ENCODE measurements around the gene SLC66A3. TPM values are rescaled to one million over a fixed set of nuclear protein-coding genes. Genes with fewer than 3 reads are reported as not detected.

SLC66A3 gene
- total RNA-seq, 2 donors from 2014 or later: 7.7 to 13.2 TPM

DNA sequence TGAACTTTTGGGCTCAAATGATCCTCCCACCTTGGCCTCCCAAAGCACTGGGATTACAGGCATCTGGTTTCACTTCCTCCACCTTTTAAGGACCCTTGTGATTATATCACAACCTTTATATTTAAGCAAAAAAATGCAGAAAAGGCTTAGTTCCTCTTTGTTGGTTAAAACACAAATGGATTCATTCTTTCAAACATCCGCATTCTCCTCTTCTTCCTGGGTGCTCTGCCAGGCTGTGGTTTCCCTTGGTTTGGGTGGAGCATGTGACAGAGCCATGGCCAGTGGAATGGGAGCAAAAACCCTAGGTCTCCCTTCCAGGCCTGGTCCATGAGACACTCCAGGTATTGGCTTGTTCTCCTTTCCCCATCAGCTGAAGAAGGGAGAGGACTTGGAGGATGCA, 9.9 kb upstream of the SLC66A3 start:
- no peak for DNase-seq
- H3K9ac ChIP-seq (ENCODE audit: low read depth in 2 of 2, low read length in 2 of 2): no peak overlapping the region
- H3K27me3 ChIP-seq: no peaks in the 10 kb centered on the region
- no peak overlapping the region for H3K27ac ChIP-seq
- intact Hi-C loops (cut with DNase I): no loop called here
- no peaks in the 10 kb centered on the region for H3K36me3 ChIP-seq
- no peaks in the 10 kb centered on the region for H3K4me1 ChIP-seq
- no peaks in the 10 kb centered on the region for H3K9me3 ChIP-seq
- TF ChIP-seq, protein P1, sequence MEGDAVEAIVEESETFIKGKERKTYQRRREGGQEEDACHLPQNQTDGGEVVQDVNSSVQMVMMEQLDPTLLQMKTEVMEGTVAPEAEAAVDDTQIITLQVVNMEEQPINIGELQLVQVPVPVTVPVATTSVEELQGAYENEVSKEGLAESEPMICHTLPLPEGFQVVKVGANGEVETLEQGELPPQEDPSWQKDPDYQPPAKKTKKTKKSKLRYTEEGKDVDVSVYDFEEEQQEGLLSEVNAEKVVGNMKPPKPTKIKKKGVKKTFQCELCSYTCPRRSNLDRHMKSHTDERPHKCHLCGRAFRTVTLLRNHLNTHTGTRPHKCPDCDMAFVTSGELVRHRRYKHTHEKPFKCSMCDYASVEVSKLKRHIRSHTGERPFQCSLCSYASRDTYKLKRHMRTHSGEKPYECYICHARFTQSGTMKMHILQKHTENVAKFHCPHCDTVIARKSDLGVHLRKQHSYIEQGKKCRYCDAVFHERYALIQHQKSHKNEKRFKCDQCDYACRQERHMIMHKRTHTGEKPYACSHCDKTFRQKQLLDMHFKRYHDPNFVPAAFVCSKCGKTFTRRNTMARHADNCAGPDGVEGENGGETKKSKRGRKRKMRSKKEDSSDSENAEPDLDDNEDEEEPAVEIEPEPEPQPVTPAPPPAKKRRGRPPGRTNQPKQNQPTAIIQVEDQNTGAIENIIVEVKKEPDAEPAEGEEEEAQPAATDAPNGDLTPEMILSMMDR (IDR thresholded peaks at IDR 0.05): no peak
- no peak overlapping the region for H3K4me3 ChIP-seq

DNA sequence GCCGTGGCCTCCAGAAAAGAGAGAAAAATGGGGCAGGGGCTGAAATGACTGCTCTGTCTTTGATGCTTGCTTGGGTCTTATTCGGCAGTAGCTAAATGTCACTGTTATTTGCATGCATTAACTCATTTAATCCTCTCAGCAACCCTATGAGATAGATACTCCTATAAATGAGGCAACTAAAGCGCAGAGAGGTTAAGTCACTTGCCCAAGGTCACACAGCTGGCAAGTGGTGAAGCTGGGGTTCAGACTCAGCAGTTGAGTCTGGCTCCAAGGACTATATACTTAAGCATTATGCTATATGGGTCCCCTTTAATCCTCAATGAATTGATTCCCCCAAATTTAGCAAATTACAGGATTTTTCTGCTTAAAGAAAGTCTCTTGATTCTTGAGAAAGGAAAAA, 9.2 kb upstream of the SLC66A3 start:
- Histone ChIP-seq H3K27me3 (no peaks in the 10 kb centered on the region), H3K9me3 (no peaks in the 10 kb centered on the region), H3K4me1 (no peaks in the 10 kb centered on the region), H3K9ac (ENCODE audit: low read depth in 2 of 2, low read length in 2 of 2) (no peak overlapping the region), H3K36me3 (no peaks in the 10 kb centered on the region), H3K4me3 (no peak overlapping the region), H3K27ac (no peak overlapping the region)
- TF ChIP-seq, protein P1 (IDR thresholded peaks at IDR 0.05): no peak
- intact Hi-C loops (cut with DNase I): no loop called here
- DNase-seq: no peak

DNA sequence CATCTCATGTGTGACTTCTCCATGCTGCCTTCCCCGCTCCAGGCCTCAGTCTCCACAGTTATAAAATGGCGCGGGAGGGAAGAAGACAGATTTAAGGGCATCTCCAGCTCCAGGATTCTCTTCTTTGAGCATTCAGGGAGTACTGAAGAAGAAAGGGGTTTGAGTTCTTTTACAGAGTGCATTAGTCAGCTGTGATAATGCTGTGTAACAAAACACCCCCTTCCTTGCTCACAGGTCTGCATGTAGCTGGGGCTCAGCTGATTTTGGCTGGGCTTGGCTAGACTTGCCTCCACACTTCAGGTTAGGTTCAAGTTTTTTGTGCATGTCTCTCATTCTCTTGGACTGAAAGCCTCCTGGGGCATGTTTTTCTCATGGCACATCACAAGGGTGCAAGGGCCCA, 8.0 kb upstream of the SLC66A3 start:
- TF ChIP-seq, protein P1 (IDR thresholded peaks at IDR 0.05): no peak
- no peak overlapping the region for H3K9ac ChIP-seq (ENCODE audit: low read depth in 2 of 2, low read length in 2 of 2)

DNA sequence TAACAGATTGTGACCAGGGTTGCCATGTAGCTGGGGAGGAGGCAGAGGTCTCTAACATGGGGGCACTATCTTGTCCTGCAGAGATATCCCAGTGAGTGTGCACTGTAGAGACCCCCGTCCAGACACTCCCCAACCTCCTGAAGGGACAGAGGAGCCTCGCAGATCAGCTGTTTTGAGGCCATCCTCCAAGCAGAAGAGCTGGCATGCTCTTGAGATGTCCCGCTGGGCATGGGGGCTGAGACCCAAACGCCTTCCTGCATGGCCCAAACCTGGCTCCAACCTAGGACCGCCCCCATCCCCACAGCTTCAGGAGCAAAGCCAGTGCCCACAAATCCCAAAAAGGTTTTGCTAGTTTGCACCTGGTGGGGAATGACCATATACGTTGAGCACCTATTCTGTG, 2.7 kb upstream of the SLC66A3 start:
- Histone ChIP-seq H3K27ac (no peak overlapping the region), H3K9ac (ENCODE audit: low read depth in 2 of 2, low read length in 2 of 2) (no peak overlapping the region), H3K27me3 (no peaks in the 10 kb centered on the region), H3K4me3 (no peak overlapping the region), H3K36me3 (no peaks in the 10 kb centered on the region), H3K9me3 (no peaks in the 10 kb centered on the region), H3K4me1 (peaks cover 5% of the 10 kb centered on the region)
- DNase-seq: no peak
- TF ChIP-seq, protein P1 (IDR thresholded peaks at IDR 0.05): no peak
- intact Hi-C loops (cut with DNase I): no loop called here

More for the DNA sequence above, 8.0 kb upstream of the SLC66A3 start:
- Histone ChIP-seq H3K4me3 (no peak overlapping the region), H3K27ac (no peak overlapping the region), H3K9me3 (no peaks in the 10 kb centered on the region), H3K4me1 (no peaks in the 10 kb centered on the region), H3K36me3 (no peaks in the 10 kb centered on the region), H3K27me3 (no peaks in the 10 kb centered on the region)
- no peak for DNase-seq
- intact Hi-C loops (cut with DNase I): no loop called here

DNA sequence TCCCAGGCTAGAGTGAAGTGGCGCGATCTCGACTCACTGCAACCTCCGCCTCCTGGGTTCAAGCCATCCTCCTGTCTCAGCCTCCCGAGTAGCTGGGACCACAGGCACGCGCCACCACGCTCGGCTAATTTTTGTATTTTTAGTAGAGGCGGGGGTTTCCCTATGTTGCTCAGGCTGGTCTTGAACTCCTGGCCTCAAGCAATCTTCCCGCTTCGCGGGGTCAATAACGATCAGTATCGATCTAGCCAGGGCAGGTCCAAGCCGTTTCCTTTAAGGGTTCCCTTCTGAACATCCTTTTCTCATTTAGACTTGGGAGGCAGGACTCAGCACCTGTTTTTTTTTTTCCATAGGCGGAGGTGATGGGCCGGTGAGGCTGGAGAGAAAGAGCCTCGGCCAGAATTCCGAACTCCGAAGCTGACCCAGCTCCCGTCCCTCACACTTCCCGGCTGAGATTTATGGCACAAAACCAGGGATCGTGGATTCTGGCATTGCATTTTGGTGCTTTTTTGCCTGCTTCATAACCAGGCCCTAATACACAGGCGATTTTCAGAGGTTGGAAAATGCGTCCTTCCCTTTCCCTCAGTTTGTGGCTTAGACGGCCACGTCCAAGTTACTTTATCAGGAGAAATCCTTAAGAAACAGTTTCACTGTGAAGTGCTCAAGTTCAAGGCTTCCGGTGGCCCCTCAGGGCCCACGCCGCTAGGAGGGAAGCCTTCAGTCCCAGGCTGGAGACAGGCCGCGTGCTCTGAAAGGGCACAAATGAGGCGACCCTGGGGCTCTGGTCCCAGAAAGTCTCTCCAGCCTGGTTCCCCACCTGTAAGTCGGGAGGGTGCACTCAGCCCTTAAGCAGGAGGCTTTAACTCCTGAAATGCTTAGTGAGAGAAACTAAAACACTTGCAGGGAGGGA, 998 bp upstream of the SLC66A3 start:
- intact Hi-C loops (cut with DNase I): no loop called here
- TF ChIP-seq, protein P1 (IDR thresholded peaks at IDR 0.05): no peak
- H3K27me3 ChIP-seq: no peaks in the 10 kb centered on the region
- DNase-seq: no peak
- H3K4me1 ChIP-seq: peaks cover 5% of the 10 kb centered on the region
- peak overlapping the region; percentile 41 for H3K4me3 ChIP-seq
- no peaks in the 10 kb centered on the region for H3K9me3 ChIP-seq
- H3K36me3 ChIP-seq: no peaks in the 10 kb centered on the region
- peak overlapping the region; percentile 57 to 91 for H3K9ac ChIP-seq (ENCODE audit: low read depth in 2 of 2, low read length in 2 of 2)
- H3K27ac ChIP-seq: peak overlapping the region; percentile 87
